Liver (tissue), 2 donors: ENCODE results near the gene SHLD1.

ENCODE experiments used
- SP1 ChIP-seq: IDR thresholded peaks from 2 replicates; pipeline ENCODE4 v1.6.1; 2018; ENCODE audit warnings: antibody characterized with exemption, mild to moderate bottlenecking
- YY1 ChIP-seq: IDR thresholded peaks from 2 replicates; pipeline ENCODE4 v1.6.1; 2016; ENCODE audit warnings: antibody characterized with exemption, mild to moderate bottlenecking
- donor health status: healthy.

- TF ChIP-seq YY1 = no peak
- no peak for TF ChIP-seq SP1
Measured at GRCh38 chr20:5780846-5781217, 30.6 kb downstream of the SHLD1 start.
